Neural cell (in vitro differentiated cells): Measurements from ENCODE around the gene FBXO40. TPM values are rescaled to one million over a fixed set of nuclear protein-coding genes. Genes with fewer than 3 reads are reported as not detected.

Experiments used
- H2AFZ ChIP-seq: fragments of 200-600, 300-800 bp; sonication (generic), shearing (Covaris generic); 2 replicates; pipeline ENCODE4 v1.6.0; 2014; ENCODE audit warnings: low read depth, mild to moderate bottlenecking, antibody characterized with exemption, low read length, moderate library complexity
- H3F3A ChIP-seq: fragments of 200-600 bp; shearing (Covaris generic); 2 replicates; pipeline ENCODE4 v1.6.1; 2016; ENCODE audit warnings: mild to moderate bottlenecking, moderate library complexity, mixed read lengths, antibody characterized with exemption, low read length; ENCODE audit not compliant: insufficient read depth, poor library complexity, severe bottlenecking
- H3K27ac ChIP-seq: fragments of 200-600, 300-800 bp; sonication (generic), shearing (Covaris generic); 2 replicates; pipeline ENCODE4 v1.5.1; 2014; ENCODE audit warnings: mild to moderate bottlenecking, low read length, moderate library complexity
- H3K27me3 ChIP-seq: fragments of 300-800, 200-600 bp; sonication (generic), shearing (Covaris generic); 2 replicates; pipeline ENCODE4 v1.6.0; 2014; ENCODE audit warnings: mild to moderate bottlenecking, low read depth, low read length, moderate library complexity; ENCODE audit not compliant: insufficient read depth
- H3K36me3 ChIP-seq: fragments of 300-800, 200-600 bp; sonication (generic), shearing (Covaris generic); 2 replicates; pipeline ENCODE4 v1.5.1; 2014; ENCODE audit warnings: mild to moderate bottlenecking, antibody characterized with exemption, low read length, moderate library complexity; ENCODE audit not compliant: insufficient read depth
- H3K4me2 ChIP-seq: fragments of 300-800, 200-600 bp; sonication (generic), shearing (Covaris generic); 2 replicates; pipeline ENCODE4 v1.6.0; 2014; ENCODE audit warnings: mild to moderate bottlenecking, low read length
- H3K4me3 ChIP-seq: fragments of 300-800, 200-600 bp; sonication (generic), shearing (Covaris generic); 2 replicates; pipeline ENCODE4 v1.5.1; 2014; ENCODE audit warnings: mild to moderate bottlenecking, low read length, moderate library complexity
- H3K79me2 ChIP-seq: fragments of 200-600 bp; shearing (Covaris generic); replicated peaks from 2 replicates; pipeline ENCODE4 v1.6.0; 2014; ENCODE audit warnings: mild to moderate bottlenecking, low read length, moderate library complexity; ENCODE audit not compliant: insufficient read depth
- H3K9ac ChIP-seq: fragments of 300-800, 200-600 bp; sonication (generic), shearing (Covaris generic); 2 replicates; pipeline ENCODE4 v1.6.1; 2016; ENCODE audit warnings: mild to moderate bottlenecking, low read length, mixed read lengths
- H3K9me2 ChIP-seq: fragments of 200-600 bp; shearing (Covaris generic); 2 replicates; pipeline ENCODE4 v1.6.1; 2016; ENCODE audit warnings: mild to moderate bottlenecking, low read length, mixed read lengths; ENCODE audit not compliant: insufficient read depth
- H3K9me3 ChIP-seq: fragments of 200-600, 300-800 bp; sonication (generic), shearing (Covaris generic); 2 replicates; pipeline ENCODE4 v1.6.1; 2016; ENCODE audit warnings: mild to moderate bottlenecking, mixed run types, low read length, moderate library complexity, mixed read lengths
- H4K20me1 ChIP-seq: fragments of 200-600 bp; shearing (Covaris generic); 2 replicates; pipeline ENCODE4 v1.6.1; 2016; ENCODE audit warnings: mild to moderate bottlenecking, mixed run types; ENCODE audit not compliant: insufficient read depth
- CTCF ChIP-seq: fragments of 450-650 bp; IDR thresholded peaks from 2 replicates; pipeline ENCODE4 v1.5.1; 2014; ENCODE audit warnings: antibody characterized with exemption, mild to moderate bottlenecking, moderate library complexity; ENCODE audit not compliant: poor library complexity, severe bottlenecking
- EP300 ChIP-seq: fragments of 450-650 bp; conservative IDR thresholded peaks from 2 replicates; pipeline ENCODE4 v1.6.1; 2014; ENCODE audit warnings: antibody characterized with exemption, mild to moderate bottlenecking, moderate library complexity; ENCODE audit not compliant: poor library complexity, severe bottlenecking
- EZH2 ChIP-seq: fragments of 200-600, 300-800 bp; shearing (Covaris generic), sonication (generic); IDR thresholded peaks from 2 replicates; pipeline ENCODE4 v1.6.1; 2014; ENCODE audit warnings: antibody characterized with exemption, low read length, borderline replicate concordance, mild to moderate bottlenecking; ENCODE audit not compliant: insufficient read depth, poor library complexity, severe bottlenecking
- MXI1 ChIP-seq: fragments of 450-650 bp; conservative IDR thresholded peaks from 2 replicates; pipeline ENCODE4 v1.6.1; 2014; ENCODE audit warnings: antibody characterized with exemption, mild to moderate bottlenecking; ENCODE audit not compliant: poor library complexity, severe bottlenecking
- POLR2AphosphoS5 ChIP-seq: IDR thresholded peaks from 2 replicates; pipeline ENCODE4 v1.6.1; 2012
- RAD21 ChIP-seq: fragments of 450-650 bp; conservative IDR thresholded peaks from 2 replicates; pipeline ENCODE4 v1.6.1; 2014; ENCODE audit warnings: antibody characterized with exemption, mild to moderate bottlenecking, moderate library complexity
- SMC3 ChIP-seq: fragments of 450-650 bp; conservative IDR thresholded peaks from 2 replicates; pipeline ENCODE4 v1.6.1; 2014; ENCODE audit warnings: antibody characterized with exemption, mild to moderate bottlenecking, moderate library complexity; ENCODE audit not compliant: poor library complexity
- TAF1 ChIP-seq: IDR thresholded peaks from 2 replicates; pipeline ENCODE4 v1.6.1; 2012; ENCODE audit warnings: low read depth
- polyA plus RNA-seq: library from polyadenylated mRNA; depleted of rRNA; stranded (reverse); fragments of >200 nt; gene quantifications from 2 replicates; pipeline ENCODE4 v1.2.3, GENCODE V29; 2014
- TF ChIP-seq, protein P1 (sequence below): IDR thresholded peaks from 2 replicates; pipeline ENCODE4 v1.6.1; 2012; ENCODE audit warnings: borderline replicate concordance

Gene FBXO40
- polyA plus RNA-seq, 1 donor from 2014 or later: not detected

- Histone ChIP-seq H3K27ac (no peak overlapping the region), H3K79me2 (no peaks in the 10 kb centered on the region), H3K4me3 (no peak overlapping the region), H3K4me2 (no peak overlapping the region), H3K9me2 (no peaks in the 10 kb centered on the region), H3K27me3 (no peaks in the 10 kb centered on the region), H2AFZ (no peak overlapping the region), H3F3A (no peaks in the 10 kb centered on the region), H4K20me1 (no peaks in the 10 kb centered on the region), H3K9me3 (no peaks in the 10 kb centered on the region), H3K36me3 (peaks cover 17% of the 10 kb centered on the region), H3K9ac (no peak overlapping the region)
- no peak for TF ChIP-seq RAD21
- TF ChIP-seq, protein P1, sequence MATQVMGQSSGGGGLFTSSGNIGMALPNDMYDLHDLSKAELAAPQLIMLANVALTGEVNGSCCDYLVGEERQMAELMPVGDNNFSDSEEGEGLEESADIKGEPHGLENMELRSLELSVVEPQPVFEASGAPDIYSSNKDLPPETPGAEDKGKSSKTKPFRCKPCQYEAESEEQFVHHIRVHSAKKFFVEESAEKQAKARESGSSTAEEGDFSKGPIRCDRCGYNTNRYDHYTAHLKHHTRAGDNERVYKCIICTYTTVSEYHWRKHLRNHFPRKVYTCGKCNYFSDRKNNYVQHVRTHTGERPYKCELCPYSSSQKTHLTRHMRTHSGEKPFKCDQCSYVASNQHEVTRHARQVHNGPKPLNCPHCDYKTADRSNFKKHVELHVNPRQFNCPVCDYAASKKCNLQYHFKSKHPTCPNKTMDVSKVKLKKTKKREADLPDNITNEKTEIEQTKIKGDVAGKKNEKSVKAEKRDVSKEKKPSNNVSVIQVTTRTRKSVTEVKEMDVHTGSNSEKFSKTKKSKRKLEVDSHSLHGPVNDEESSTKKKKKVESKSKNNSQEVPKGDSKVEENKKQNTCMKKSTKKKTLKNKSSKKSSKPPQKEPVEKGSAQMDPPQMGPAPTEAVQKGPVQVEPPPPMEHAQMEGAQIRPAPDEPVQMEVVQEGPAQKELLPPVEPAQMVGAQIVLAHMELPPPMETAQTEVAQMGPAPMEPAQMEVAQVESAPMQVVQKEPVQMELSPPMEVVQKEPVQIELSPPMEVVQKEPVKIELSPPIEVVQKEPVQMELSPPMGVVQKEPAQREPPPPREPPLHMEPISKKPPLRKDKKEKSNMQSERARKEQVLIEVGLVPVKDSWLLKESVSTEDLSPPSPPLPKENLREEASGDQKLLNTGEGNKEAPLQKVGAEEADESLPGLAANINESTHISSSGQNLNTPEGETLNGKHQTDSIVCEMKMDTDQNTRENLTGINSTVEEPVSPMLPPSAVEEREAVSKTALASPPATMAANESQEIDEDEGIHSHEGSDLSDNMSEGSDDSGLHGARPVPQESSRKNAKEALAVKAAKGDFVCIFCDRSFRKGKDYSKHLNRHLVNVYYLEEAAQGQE: no peak
- TF ChIP-seq CTCF: no peak
- no peak for TF ChIP-seq MXI1
- TF ChIP-seq POLR2AphosphoS5: no peak
- no peak for TF ChIP-seq EP300
- no peak for TF ChIP-seq TAF1
- TF ChIP-seq SMC3: no peak
- TF ChIP-seq EZH2: no peak
These were observed 77.5 kb downstream of the FBXO40 start for GRCh38 chr3:121670676-121671075.

DNA sequence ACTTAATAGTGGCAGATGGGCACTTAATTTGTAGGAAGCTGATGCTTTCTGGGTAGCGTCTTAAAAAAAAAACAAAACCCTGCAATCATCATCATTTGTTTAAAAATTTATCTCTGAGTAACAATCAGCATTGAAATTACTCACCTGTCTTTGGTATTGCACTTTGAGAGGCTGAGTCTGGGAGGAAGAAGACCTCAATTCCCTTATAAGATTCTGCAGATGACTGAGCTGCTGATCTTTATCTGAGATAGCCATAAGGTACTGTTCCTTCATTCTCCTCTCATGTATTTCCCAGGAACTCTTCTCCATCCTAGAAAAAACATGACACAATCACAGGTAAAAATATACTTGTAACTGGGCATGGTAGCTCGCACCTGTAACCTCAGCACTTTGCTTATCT lies 84.0 kb downstream of the FBXO40 start:
- Histone ChIP-seq H3K27me3 (no peaks in the 10 kb centered on the region), H2AFZ (no peak overlapping the region), H3K4me2 (no peak overlapping the region), H3K27ac (no peak overlapping the region), H3F3A (no peaks in the 10 kb centered on the region), H3K9me2 (no peaks in the 10 kb centered on the region), H3K36me3 (peaks cover 24% of the 10 kb centered on the region), H3K79me2 (no peaks in the 10 kb centered on the region), H3K9ac (no peak overlapping the region), H3K9me3 (no peaks in the 10 kb centered on the region), H4K20me1 (no peaks in the 10 kb centered on the region), H3K4me3 (no peak overlapping the region)
- TF ChIP-seq EZH2 (no peak), SMC3 (no peak), EP300 (no peak), MXI1 (no peak), CTCF (no peak), TAF1 (no peak), POLR2AphosphoS5 (no peak), RAD21 (no peak)
- TF ChIP-seq, protein P1: no peak
